Neural cell (in vitro differentiated cells): ENCODE measurements around the gene TIGD6. TPM values are rescaled to one million over a fixed set of nuclear protein-coding genes. Genes with fewer than 3 reads are reported as not detected.

Source experiments
- H2AFZ ChIP-seq: fragments of 200-600, 300-800 bp; sonication (generic), shearing (Covaris generic); 2 replicates; pipeline ENCODE4 v1.6.0; 2014; ENCODE audit warnings: low read depth, mild to moderate bottlenecking, antibody characterized with exemption, low read length, moderate library complexity
- H3F3A ChIP-seq: fragments of 200-600 bp; shearing (Covaris generic); 2 replicates; pipeline ENCODE4 v1.6.1; 2016; ENCODE audit warnings: mild to moderate bottlenecking, moderate library complexity, mixed read lengths, antibody characterized with exemption, low read length; ENCODE audit not compliant: insufficient read depth, poor library complexity, severe bottlenecking
- H3K27ac ChIP-seq: fragments of 200-600, 300-800 bp; sonication (generic), shearing (Covaris generic); 2 replicates; pipeline ENCODE4 v1.5.1; 2014; ENCODE audit warnings: mild to moderate bottlenecking, low read length, moderate library complexity
- H3K27me3 ChIP-seq: fragments of 300-800, 200-600 bp; sonication (generic), shearing (Covaris generic); 2 replicates; pipeline ENCODE4 v1.6.0; 2014; ENCODE audit warnings: mild to moderate bottlenecking, low read depth, low read length, moderate library complexity; ENCODE audit not compliant: insufficient read depth
- H3K36me3 ChIP-seq: fragments of 300-800, 200-600 bp; sonication (generic), shearing (Covaris generic); 2 replicates; pipeline ENCODE4 v1.5.1; 2014; ENCODE audit warnings: mild to moderate bottlenecking, antibody characterized with exemption, low read length, moderate library complexity; ENCODE audit not compliant: insufficient read depth
- H3K4me2 ChIP-seq: fragments of 300-800, 200-600 bp; sonication (generic), shearing (Covaris generic); 2 replicates; pipeline ENCODE4 v1.6.0; 2014; ENCODE audit warnings: mild to moderate bottlenecking, low read length
- H3K4me3 ChIP-seq: fragments of 300-800, 200-600 bp; sonication (generic), shearing (Covaris generic); 2 replicates; pipeline ENCODE4 v1.5.1; 2014; ENCODE audit warnings: mild to moderate bottlenecking, low read length, moderate library complexity
- H3K79me2 ChIP-seq: fragments of 200-600 bp; shearing (Covaris generic); replicated peaks from 2 replicates; pipeline ENCODE4 v1.6.0; 2014; ENCODE audit warnings: mild to moderate bottlenecking, low read length, moderate library complexity; ENCODE audit not compliant: insufficient read depth
- H3K9ac ChIP-seq: fragments of 300-800, 200-600 bp; sonication (generic), shearing (Covaris generic); 2 replicates; pipeline ENCODE4 v1.6.1; 2016; ENCODE audit warnings: mild to moderate bottlenecking, low read length, mixed read lengths
- H3K9me2 ChIP-seq: fragments of 200-600 bp; shearing (Covaris generic); 2 replicates; pipeline ENCODE4 v1.6.1; 2016; ENCODE audit warnings: mild to moderate bottlenecking, low read length, mixed read lengths; ENCODE audit not compliant: insufficient read depth
- H3K9me3 ChIP-seq: fragments of 200-600, 300-800 bp; sonication (generic), shearing (Covaris generic); 2 replicates; pipeline ENCODE4 v1.6.1; 2016; ENCODE audit warnings: mild to moderate bottlenecking, mixed run types, low read length, moderate library complexity, mixed read lengths
- H4K20me1 ChIP-seq: fragments of 200-600 bp; shearing (Covaris generic); 2 replicates; pipeline ENCODE4 v1.6.1; 2016; ENCODE audit warnings: mild to moderate bottlenecking, mixed run types; ENCODE audit not compliant: insufficient read depth
- EP300 ChIP-seq: fragments of 450-650 bp; conservative IDR thresholded peaks from 2 replicates; pipeline ENCODE4 v1.6.1; 2014; ENCODE audit warnings: antibody characterized with exemption, mild to moderate bottlenecking, moderate library complexity; ENCODE audit not compliant: poor library complexity, severe bottlenecking
- EZH2 ChIP-seq: fragments of 200-600, 300-800 bp; shearing (Covaris generic), sonication (generic); IDR thresholded peaks from 2 replicates; pipeline ENCODE4 v1.6.1; 2014; ENCODE audit warnings: antibody characterized with exemption, low read length, borderline replicate concordance, mild to moderate bottlenecking; ENCODE audit not compliant: insufficient read depth, poor library complexity, severe bottlenecking
- MXI1 ChIP-seq: fragments of 450-650 bp; conservative IDR thresholded peaks from 2 replicates; pipeline ENCODE4 v1.6.1; 2014; ENCODE audit warnings: antibody characterized with exemption, mild to moderate bottlenecking; ENCODE audit not compliant: poor library complexity, severe bottlenecking
- POLR2AphosphoS5 ChIP-seq: IDR thresholded peaks from 2 replicates; pipeline ENCODE4 v1.6.1; 2012
- RAD21 ChIP-seq: fragments of 450-650 bp; conservative IDR thresholded peaks from 2 replicates; pipeline ENCODE4 v1.6.1; 2014; ENCODE audit warnings: antibody characterized with exemption, mild to moderate bottlenecking, moderate library complexity
- REST ChIP-seq: IDR thresholded peaks from 2 replicates; pipeline ENCODE4 v1.6.1; 2012; ENCODE audit warnings: borderline replicate concordance
- SMC3 ChIP-seq: fragments of 450-650 bp; conservative IDR thresholded peaks from 2 replicates; pipeline ENCODE4 v1.6.1; 2014; ENCODE audit warnings: antibody characterized with exemption, mild to moderate bottlenecking, moderate library complexity; ENCODE audit not compliant: poor library complexity
- TAF1 ChIP-seq: IDR thresholded peaks from 2 replicates; pipeline ENCODE4 v1.6.1; 2012; ENCODE audit warnings: low read depth
- polyA plus RNA-seq: library from polyadenylated mRNA; depleted of rRNA; stranded (reverse); fragments of >200 nt; gene quantifications from 2 replicates; pipeline ENCODE4 v1.2.3, GENCODE V29; 2014
- TF ChIP-seq, protein P1 (sequence below): fragments of 450-650 bp; IDR thresholded peaks from 2 replicates; pipeline ENCODE4 v1.5.1; 2014; ENCODE audit warnings: antibody characterized with exemption, mild to moderate bottlenecking, moderate library complexity; ENCODE audit not compliant: poor library complexity, severe bottlenecking

The TIGD6 gene
- polyA plus RNA-seq, 1 donor from 2014 or later = 6.5 TPM

DNA sequence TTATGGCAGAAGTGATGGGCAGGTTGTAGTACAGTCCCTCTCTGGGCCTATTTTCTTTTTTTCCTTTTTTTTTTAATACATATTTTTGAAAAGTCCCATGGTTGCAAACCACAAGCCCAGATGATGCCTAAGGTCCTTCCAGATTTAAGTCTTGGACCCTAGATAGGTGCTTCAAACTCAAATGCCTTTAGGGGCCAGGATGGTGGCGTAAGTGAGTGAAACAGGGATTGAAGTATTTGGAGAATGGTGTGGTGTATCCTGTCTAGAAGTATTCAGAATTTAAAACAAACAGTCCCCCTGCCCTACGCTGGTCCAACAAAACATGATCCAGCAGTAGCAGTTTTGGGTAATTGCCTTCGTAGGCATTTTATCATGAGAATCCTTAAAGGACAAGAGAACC, 2.2 kb downstream of the TIGD6 start:
- no peaks in the 10 kb centered on the region for H3K9me2 ChIP-seq
- H4K20me1 ChIP-seq = no peaks in the 10 kb centered on the region
- H3K36me3 ChIP-seq = no peaks in the 10 kb centered on the region
- H3K9me3 ChIP-seq = no peaks in the 10 kb centered on the region
- peaks cover 23% of the 10 kb centered on the region for H3K79me2 ChIP-seq
- H3K27me3 ChIP-seq = no peaks in the 10 kb centered on the region
- no peak for TF ChIP-seq EP300
- TF ChIP-seq EZH2 = no peak
- TF ChIP-seq SMC3 = no peak
- TF ChIP-seq MXI1 = no peak
- no peak for TF ChIP-seq POLR2AphosphoS5
- TF ChIP-seq TAF1 = no peak
- no peak for TF ChIP-seq RAD21
- no peak for TF ChIP-seq REST
- TF ChIP-seq, protein P1, sequence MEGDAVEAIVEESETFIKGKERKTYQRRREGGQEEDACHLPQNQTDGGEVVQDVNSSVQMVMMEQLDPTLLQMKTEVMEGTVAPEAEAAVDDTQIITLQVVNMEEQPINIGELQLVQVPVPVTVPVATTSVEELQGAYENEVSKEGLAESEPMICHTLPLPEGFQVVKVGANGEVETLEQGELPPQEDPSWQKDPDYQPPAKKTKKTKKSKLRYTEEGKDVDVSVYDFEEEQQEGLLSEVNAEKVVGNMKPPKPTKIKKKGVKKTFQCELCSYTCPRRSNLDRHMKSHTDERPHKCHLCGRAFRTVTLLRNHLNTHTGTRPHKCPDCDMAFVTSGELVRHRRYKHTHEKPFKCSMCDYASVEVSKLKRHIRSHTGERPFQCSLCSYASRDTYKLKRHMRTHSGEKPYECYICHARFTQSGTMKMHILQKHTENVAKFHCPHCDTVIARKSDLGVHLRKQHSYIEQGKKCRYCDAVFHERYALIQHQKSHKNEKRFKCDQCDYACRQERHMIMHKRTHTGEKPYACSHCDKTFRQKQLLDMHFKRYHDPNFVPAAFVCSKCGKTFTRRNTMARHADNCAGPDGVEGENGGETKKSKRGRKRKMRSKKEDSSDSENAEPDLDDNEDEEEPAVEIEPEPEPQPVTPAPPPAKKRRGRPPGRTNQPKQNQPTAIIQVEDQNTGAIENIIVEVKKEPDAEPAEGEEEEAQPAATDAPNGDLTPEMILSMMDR = no peak
- no peak overlapping the region for H3K9ac ChIP-seq
- H2AFZ ChIP-seq = no peak overlapping the region
- H3K27ac ChIP-seq = no peak overlapping the region
- no peaks in the 10 kb centered on the region for H3F3A ChIP-seq
- no peak overlapping the region for H3K4me3 ChIP-seq
- H3K4me2 ChIP-seq = no peak overlapping the region

GRCh38 chr5:149996205-149996890, 4.1 kb downstream of the TIGD6 start:
- Histone ChIP-seq H3K79me2 (peaks cover 3% of the 10 kb centered on the region), H3K27me3 (no peaks in the 10 kb centered on the region), H4K20me1 (no peaks in the 10 kb centered on the region), H3K4me2 (no peak overlapping the region), H2AFZ (no peak overlapping the region), H3K9ac (no peak overlapping the region), H3K27ac (no peak overlapping the region), H3K9me2 (no peaks in the 10 kb centered on the region), H3K4me3 (no peak overlapping the region), H3K36me3 (no peaks in the 10 kb centered on the region), H3F3A (no peaks in the 10 kb centered on the region), H3K9me3 (no peaks in the 10 kb centered on the region)
- TF ChIP-seq POLR2AphosphoS5 (no peak), SMC3 (no peak), EZH2 (no peak), REST (no peak)
- TF ChIP-seq, protein P1 = no peak
